H9 (cell line): ENCODE measurements around the gene C13orf46. TPM values are rescaled to one million over a fixed set of nuclear protein-coding genes. Genes with fewer than 3 reads are reported as not detected.

ENCODE experiments used
- DNase-seq: peaks from one replicate; pipeline ENCODE4 v3.0.0-alpha.2; 2017
- H2AFZ ChIP-seq: one replicate; pipeline ENCODE4 v1.6.1; 2013; ENCODE audit warnings: mild to moderate bottlenecking, low read length, control low read depth, moderate library complexity
- H2AK5ac ChIP-seq: 2 replicates; pipeline ENCODE4 v1.6.1; 2013; ENCODE audit warnings: low read length, control low read depth, mixed read lengths; ENCODE audit not compliant: insufficient read length
- H2BK120ac ChIP-seq: one replicate; pipeline ENCODE4 v1.6.1; 2013; ENCODE audit warnings: low read depth, mild to moderate bottlenecking, low read length, control low read depth, inconsistent platforms; ENCODE audit not compliant: poor library complexity, severe bottlenecking
- H2BK12ac ChIP-seq: 2 replicates; pipeline ENCODE4 v1.6.1; 2013; ENCODE audit warnings: low read length, control low read depth, mixed read lengths, low read depth; ENCODE audit not compliant: insufficient read length
- H2BK15ac ChIP-seq: 2 replicates; pipeline ENCODE4 v1.6.1; 2013; ENCODE audit warnings: low read depth, low read length, control low read depth
- H2BK20ac ChIP-seq: one replicate; pipeline ENCODE4 v1.6.1; 2013; ENCODE audit warnings: low read depth, mild to moderate bottlenecking, low read length, control low read depth, inconsistent platforms; ENCODE audit not compliant: poor library complexity, severe bottlenecking
- H2BK5ac ChIP-seq: 2 replicates; pipeline ENCODE4 v1.6.1; 2013; ENCODE audit warnings: low read length, control low read depth, mixed read lengths; ENCODE audit not compliant: insufficient read length
- H3K14ac ChIP-seq: 2 replicates; pipeline ENCODE4 v1.6.1; 2013; ENCODE audit warnings: low read length, control low read depth; ENCODE audit not compliant: insufficient read depth
- H3K18ac ChIP-seq: 2 replicates; pipeline ENCODE4 v1.6.1; 2013; ENCODE audit warnings: low read depth, mild to moderate bottlenecking, mixed read lengths, low read length, control low read depth; ENCODE audit not compliant: insufficient read length
- H3K23ac ChIP-seq: 2 replicates; pipeline ENCODE4 v1.6.1; 2013; ENCODE audit warnings: low read length, control low read depth, mixed read lengths, low read depth; ENCODE audit not compliant: insufficient read length
- H3K23me2 ChIP-seq: 2 replicates; pipeline ENCODE4 v1.6.1; 2013; ENCODE audit warnings: low read depth, mild to moderate bottlenecking, mixed read lengths, low read length, control low read depth; ENCODE audit not compliant: insufficient read length, poor library complexity, severe bottlenecking
- H3K27ac ChIP-seq: 2 replicates; pipeline ENCODE4 v1.5.1; 2013; ENCODE audit warnings: low read length, control low read depth, mixed read lengths, low read depth; ENCODE audit not compliant: insufficient read length
- H3K27me3 ChIP-seq: 2 replicates; pipeline ENCODE4 v1.6.1; 2013; ENCODE audit warnings: low read length, control low read depth, inconsistent platforms; ENCODE audit not compliant: insufficient read depth
- H3K4ac ChIP-seq: 2 replicates; pipeline ENCODE4 v1.6.1; 2013; ENCODE audit warnings: low read depth, mild to moderate bottlenecking, control low read depth, inconsistent platforms, low read length, moderate library complexity
- H3K4me1 ChIP-seq: 2 replicates; pipeline ENCODE4 v1.6.1; 2013; ENCODE audit warnings: low read length, control low read depth, inconsistent platforms; ENCODE audit not compliant: insufficient read depth
- H3K4me2 ChIP-seq: 2 replicates; pipeline ENCODE4 v1.6.1; 2013; ENCODE audit warnings: low read length, control low read depth, mixed read lengths; ENCODE audit not compliant: insufficient read length, insufficient read depth
- H3K56ac ChIP-seq: 2 replicates; pipeline ENCODE4 v1.6.1; 2013; ENCODE audit warnings: low read depth, mild to moderate bottlenecking, mixed read lengths, low read length, control low read depth; ENCODE audit not compliant: insufficient read length
- H3K79me1 ChIP-seq: 2 replicates; pipeline ENCODE4 v1.6.1; 2013; ENCODE audit warnings: low read depth, mild to moderate bottlenecking, moderate library complexity, low read length, control low read depth, inconsistent platforms; ENCODE audit not compliant: insufficient read depth, poor library complexity, severe bottlenecking
- H3K79me2 ChIP-seq: 2 replicates; pipeline ENCODE4 v1.6.1; 2013; ENCODE audit warnings: low read length, control low read depth, inconsistent platforms; ENCODE audit not compliant: insufficient read depth
- H3K9ac ChIP-seq: 2 replicates; pipeline ENCODE4 v1.6.1; 2013; ENCODE audit warnings: low read length, control low read depth, mixed read lengths; ENCODE audit not compliant: insufficient read length; ENCODE audit errors: extremely low read depth
- H3K9me3 ChIP-seq: one replicate; pipeline ENCODE4 v1.6.1; 2013; ENCODE audit warnings: low read depth, low read length, inconsistent platforms; ENCODE audit not compliant: control insufficient read depth
- H3T11ph ChIP-seq: one replicate; pipeline ENCODE4 v1.6.1; 2013; ENCODE audit warnings: mild to moderate bottlenecking, low read length, control low read depth, inconsistent platforms
- H4K20me1 ChIP-seq: one replicate; pipeline ENCODE4 v1.6.1; 2013; ENCODE audit not compliant: control insufficient read depth, insufficient read length, insufficient read depth
- H4K5ac ChIP-seq: 2 replicates; pipeline ENCODE4 v1.6.1; 2013; ENCODE audit warnings: low read depth, mild to moderate bottlenecking, mixed read lengths, low read length, control low read depth; ENCODE audit not compliant: insufficient read length
- H4K8ac ChIP-seq: replicated peaks from 2 replicates; pipeline ENCODE4 v1.6.1; 2013; ENCODE audit warnings: low read length, control low read depth, mixed read lengths, low read depth; ENCODE audit not compliant: insufficient read length
- H4K91ac ChIP-seq: 2 replicates; pipeline ENCODE4 v1.6.1; 2013; ENCODE audit warnings: low read depth, mild to moderate bottlenecking, moderate library complexity, mixed read lengths, low read length, control low read depth; ENCODE audit not compliant: insufficient read length
- H3K27ac Mint-ChIP-seq, 3 experiments: 2 replicates in 2 of 3; 3 replicates in 1 of 3; pipeline ENCODE4 v1.8.0; 2020 to 2021; ENCODE audit warnings: mixed read lengths in 3 of 3, mild to moderate bottlenecking in 1 of 3, moderate library complexity in 1 of 3
- H3K27me3 Mint-ChIP-seq: 2 replicates; pipeline ENCODE4 v1.8.0; 2021; ENCODE audit warnings: low read depth, mild to moderate bottlenecking, moderate library complexity, mixed read lengths
- H3K36me3 Mint-ChIP-seq, 3 experiments: 2 replicates in 2 of 3; 3 replicates in 1 of 3; pipeline ENCODE4 v1.8.0; 2020 to 2021; ENCODE audit warnings: low read depth in 3 of 3, mixed read lengths in 3 of 3; ENCODE audit not compliant: insufficient read depth in 1 of 3
- H3K4me1 Mint-ChIP-seq, 2 experiments: 2 replicates each; pipeline ENCODE4 v1.8.0; 2020; ENCODE audit warnings: mixed read lengths in 2 of 2
- H3K4me3 Mint-ChIP-seq, 2 experiments: 2 replicates in 1 of 2; 3 replicates in 1 of 2; pipeline ENCODE4 v1.8.0; 2020 to 2021; ENCODE audit warnings: mild to moderate bottlenecking in 2 of 2, mixed read lengths in 2 of 2, moderate library complexity in 1 of 2
- H3K9me3 Mint-ChIP-seq, 2 experiments: 2 replicates in 1 of 2; 3 replicates in 1 of 2; pipeline ENCODE4 v1.8.0; 2020; ENCODE audit warnings: mild to moderate bottlenecking in 2 of 2, mixed read lengths in 2 of 2, moderate library complexity in 1 of 2
- WGBS: extraction: QIAGEN DNeasy Blood & Tissue Kit; methylation state at CpG from one replicate; pipeline ENCODE4 v1.1.7; 2013; ENCODE audit warnings: missing lambda C conversion rate, low lambda C conversion rate, mixed read lengths; ENCODE audit not compliant: insufficient read length; ENCODE audit errors: extremely low coverage; 5-methylcytosine and 5-hydroxymethylcytosine counted together
- total RNA-seq: library from RNA; stranded (reverse); gene quantifications from 2 replicates; pipeline ENCODE4 v1.2.1, GENCODE V29; 2021
- TF ChIP-seq, protein P1 (sequence below): fragments of 200-600 bp; sonication (generic); conservative IDR thresholded peaks from 3 replicates; pipeline ENCODE4 v1.8.0; 2021; ENCODE audit warnings: antibody characterized with exemption, mild to moderate bottlenecking

The C13orf46 gene
- total RNA-seq, 1 experiment from 2014 or later = 0.55 TPM

- no peak overlapping the region for H4K8ac ChIP-seq
- H3K9ac ChIP-seq = no peak overlapping the region
- no peak overlapping the region for H4K91ac ChIP-seq
- H3K23me2 ChIP-seq = no peaks in the 10 kb centered on the region
- Mint-ChIP-seq H3K27me3 (no peaks in the 10 kb centered on the region; the same call in 1 of the 2 replicates), H3K4me3 (no peak overlapping the region), H3K4me1 (peaks cover 0 to 1% of the 10 kb centered on the region in 2 experiments; a peak in 2 of 4 replicates), H3K36me3 (no peaks in the 10 kb centered on the region), H3K27ac (peak overlapping the region in 1 of 3 experiments; percentile 44; a peak in 2 of 7 replicates), H3K9me3 (no peaks in the 10 kb centered on the region)
- H3K27ac ChIP-seq = no peak overlapping the region
- H2BK15ac ChIP-seq = no peak overlapping the region
- no peak overlapping the region for H2AK5ac ChIP-seq
- H3K9me3 ChIP-seq = no peaks in the 10 kb centered on the region
- no peaks in the 10 kb centered on the region for H4K20me1 ChIP-seq
- no peak overlapping the region for H3K4ac ChIP-seq
- no peak overlapping the region for H2BK20ac ChIP-seq
- no peaks in the 10 kb centered on the region for H3K4me1 ChIP-seq
- H2BK12ac ChIP-seq = no peak overlapping the region
- H3K56ac ChIP-seq = no peak overlapping the region
- H3K4me2 ChIP-seq = no peak overlapping the region
- TF ChIP-seq, protein P1, sequence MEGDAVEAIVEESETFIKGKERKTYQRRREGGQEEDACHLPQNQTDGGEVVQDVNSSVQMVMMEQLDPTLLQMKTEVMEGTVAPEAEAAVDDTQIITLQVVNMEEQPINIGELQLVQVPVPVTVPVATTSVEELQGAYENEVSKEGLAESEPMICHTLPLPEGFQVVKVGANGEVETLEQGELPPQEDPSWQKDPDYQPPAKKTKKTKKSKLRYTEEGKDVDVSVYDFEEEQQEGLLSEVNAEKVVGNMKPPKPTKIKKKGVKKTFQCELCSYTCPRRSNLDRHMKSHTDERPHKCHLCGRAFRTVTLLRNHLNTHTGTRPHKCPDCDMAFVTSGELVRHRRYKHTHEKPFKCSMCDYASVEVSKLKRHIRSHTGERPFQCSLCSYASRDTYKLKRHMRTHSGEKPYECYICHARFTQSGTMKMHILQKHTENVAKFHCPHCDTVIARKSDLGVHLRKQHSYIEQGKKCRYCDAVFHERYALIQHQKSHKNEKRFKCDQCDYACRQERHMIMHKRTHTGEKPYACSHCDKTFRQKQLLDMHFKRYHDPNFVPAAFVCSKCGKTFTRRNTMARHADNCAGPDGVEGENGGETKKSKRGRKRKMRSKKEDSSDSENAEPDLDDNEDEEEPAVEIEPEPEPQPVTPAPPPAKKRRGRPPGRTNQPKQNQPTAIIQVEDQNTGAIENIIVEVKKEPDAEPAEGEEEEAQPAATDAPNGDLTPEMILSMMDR = no peak
- no peak overlapping the region for H3K23ac ChIP-seq
- no peak overlapping the region for H2BK5ac ChIP-seq
- no peak overlapping the region for H3K18ac ChIP-seq
- no peak overlapping the region for H2BK120ac ChIP-seq
- no peak overlapping the region for H4K5ac ChIP-seq
- no peak for DNase-seq
- H3T11ph ChIP-seq = no peak overlapping the region
- no CpG with 5 or more reads among the region's 26 CpGs for WGBS
- no peaks in the 10 kb centered on the region for H3K79me1 ChIP-seq
- no peak overlapping the region for H3K14ac ChIP-seq
- no peaks in the 10 kb centered on the region for H3K79me2 ChIP-seq
- no peak overlapping the region for H2AFZ ChIP-seq
- no peaks in the 10 kb centered on the region for H3K27me3 ChIP-seq
Observed at GRCh38 chr13:113946409-113947181, 27.3 kb downstream of the C13orf46 start.
